SK-N-MC (cell line): ENCODE data around the gene TXLNB.

Experiments
- EZH2 ChIP-seq: fragments of 200-600 bp; sonication (generic); IDR thresholded peaks from one replicate; pipeline ENCODE4 v1.6.1; 2017; ENCODE audit warnings: antibody characterized with exemption
- FOXP2 ChIP-seq: optimal IDR thresholded peaks from 2 replicates; pipeline ENCODE3; 2011; ENCODE audit warnings: mild to moderate bottlenecking, moderate library complexity; ENCODE audit not compliant: insufficient read depth; ENCODE audit errors: extremely low read length, control extremely low read depth
- POLR2AphosphoS5 ChIP-seq: IDR thresholded peaks from 2 replicates; pipeline ENCODE4 v1.6.1; 2012; ENCODE audit warnings: mild to moderate bottlenecking, low read depth, low read length, borderline replicate concordance

GRCh38 chr6:139324301-139324555 is 32.4 kb upstream of the TXLNB start:
- TF ChIP-seq EZH2 (no peak), POLR2AphosphoS5 (no peak), FOXP2 (no peak)
